ENCODE measurements around the gene DNAJC2. TPM values are rescaled to one million over a fixed set of nuclear protein-coding genes. Genes with fewer than 3 reads are reported as not detected.
A peak's percentile ranks its signal among the peaks of the same experiment; 100 is the strongest.

Gene DNAJC2
- polyA plus RNA-seq, 2 donors: 15.6 to 18.5 TPM

- no peaks in the 10 kb centered on the region for H3K27me3 ChIP-seq (ENCODE audit: control insufficient read depth in 1 of 2, insufficient read depth in 2 of 2, low read length in 2 of 2)
- no peak overlapping the region for H3K27ac ChIP-seq (ENCODE audit: low read depth in 2 of 2, low read length in 1 of 2)
- no peaks in the 10 kb centered on the region for H3K36me3 ChIP-seq (ENCODE audit: control insufficient read depth in 2 of 2, insufficient read depth in 2 of 2, low read length in 1 of 2)
- H3K9me3 ChIP-seq (ENCODE audit: control insufficient read depth in 2 of 2, insufficient read depth in 1 of 2, low read depth in 1 of 2, low read length in 1 of 2): no peaks in the 10 kb centered on the region
- WGBS, 2 donors: 67 to 75% methylated on average over 5 of the region's 5 CpGs
- no peak overlapping the region for H3K4me3 ChIP-seq (ENCODE audit: low read depth in 1 of 2, low read length in 2 of 2)
- no peaks in the 10 kb centered on the region for H3K4me1 ChIP-seq (ENCODE audit: control insufficient read depth in 2 of 2, insufficient read depth in 2 of 2, low read length in 1 of 2)
These were observed 36.0 kb upstream of the DNAJC2 start for GRCh38 chr7:103380395-103381191.

DNA sequence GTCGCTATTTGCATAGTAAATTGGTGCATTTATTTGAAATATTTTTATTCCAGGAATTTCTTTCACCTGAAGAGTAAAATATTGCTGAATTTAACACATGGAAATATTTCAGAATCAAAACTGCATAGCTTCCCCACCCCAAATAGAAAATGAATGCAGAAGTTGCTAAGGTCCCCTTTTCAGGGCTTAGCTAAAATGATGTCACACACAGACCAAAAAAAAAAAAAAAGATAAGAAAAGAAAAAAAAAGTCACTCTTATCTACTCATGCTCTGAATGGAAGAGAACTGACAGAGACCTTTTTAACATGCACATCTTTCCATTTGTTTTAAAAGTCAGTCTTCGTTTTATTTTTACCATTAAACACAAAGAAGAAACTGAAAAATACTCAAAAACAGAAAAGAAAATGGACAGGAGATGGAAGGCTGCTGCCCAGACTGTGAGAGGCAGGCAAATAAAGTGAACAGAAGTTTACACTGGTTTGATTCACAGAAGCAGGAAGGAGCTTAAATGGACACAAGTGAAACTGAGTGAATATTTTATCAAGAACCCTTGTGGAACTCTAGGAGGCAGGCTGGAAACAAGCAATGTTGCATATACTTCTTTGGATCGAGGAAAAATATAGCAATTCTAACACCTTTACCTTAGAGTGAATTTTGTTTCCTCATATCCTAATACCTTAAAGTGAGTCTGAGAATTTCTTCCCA lies 34.9 kb upstream of the DNAJC2 start:
- Histone ChIP-seq H3K27me3 (ENCODE audit: control insufficient read depth in 1 of 2, insufficient read depth in 2 of 2, low read length in 2 of 2) (no peaks in the 10 kb centered on the region), H3K9me3 (ENCODE audit: control insufficient read depth in 2 of 2, insufficient read depth in 1 of 2, low read depth in 1 of 2, low read length in 1 of 2) (no peaks in the 10 kb centered on the region), H3K4me1 (ENCODE audit: control insufficient read depth in 2 of 2, insufficient read depth in 2 of 2, low read length in 1 of 2) (no peaks in the 10 kb centered on the region), H3K27ac (ENCODE audit: low read depth in 2 of 2, low read length in 1 of 2) (no peak overlapping the region), H3K36me3 (ENCODE audit: control insufficient read depth in 2 of 2, insufficient read depth in 2 of 2, low read length in 1 of 2) (no peaks in the 10 kb centered on the region), H3K4me3 (ENCODE audit: low read depth in 1 of 2, low read length in 2 of 2) (no peak overlapping the region)
- WGBS, 2 donors: 61 to 75% methylated on average over 3 of the region's 3 CpGs

DNA sequence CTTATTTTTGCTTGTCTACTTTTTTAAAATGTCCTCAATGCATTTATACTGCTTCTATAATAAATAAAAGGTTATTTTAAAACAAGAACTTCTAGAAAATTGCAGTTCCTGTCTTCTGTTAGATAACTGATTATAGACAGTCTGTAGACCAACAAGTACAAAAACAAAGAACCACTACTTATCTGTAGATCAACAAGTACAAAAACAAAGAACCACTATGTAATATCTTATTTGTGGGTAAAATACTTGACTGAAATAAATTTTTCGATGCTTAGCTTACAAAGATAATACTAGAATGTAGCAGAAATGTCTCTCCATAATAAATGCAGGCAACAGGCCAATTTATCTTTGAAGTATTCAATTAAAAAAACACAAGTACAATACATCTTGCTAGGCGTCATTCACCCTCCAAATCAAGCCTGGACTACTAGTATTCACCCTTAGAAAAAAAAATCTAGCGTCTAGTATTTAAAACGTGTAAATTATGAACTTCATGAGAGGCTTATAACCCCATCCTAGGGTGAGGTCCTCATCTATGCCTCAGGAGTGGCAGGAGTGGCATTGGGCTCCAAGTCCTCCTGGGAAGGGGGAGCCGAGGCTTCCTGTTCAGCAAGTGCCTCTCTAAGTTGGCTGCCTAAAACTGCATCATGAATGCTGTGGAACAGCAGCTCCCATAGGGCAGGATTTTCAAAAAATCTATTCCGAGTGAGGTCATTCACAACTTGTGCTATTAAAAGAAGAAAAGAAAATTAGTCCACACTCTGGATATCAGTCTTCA lies 29.5 kb upstream of the DNAJC2 start:
- 55 to 57% methylated on average over 6 of the region's 6 CpGs for WGBS, 2 donors
- no peak overlapping the region for H3K27ac ChIP-seq (ENCODE audit: low read depth in 2 of 2, low read length in 1 of 2)
- no peaks in the 10 kb centered on the region for H3K9me3 ChIP-seq (ENCODE audit: control insufficient read depth in 2 of 2, insufficient read depth in 1 of 2, low read depth in 1 of 2, low read length in 1 of 2)
- no peaks in the 10 kb centered on the region for H3K27me3 ChIP-seq (ENCODE audit: control insufficient read depth in 1 of 2, insufficient read depth in 2 of 2, low read length in 2 of 2)
- H3K4me1 ChIP-seq (ENCODE audit: control insufficient read depth in 2 of 2, insufficient read depth in 2 of 2, low read length in 1 of 2): no peaks in the 10 kb centered on the region
- no peak overlapping the region for H3K4me3 ChIP-seq (ENCODE audit: low read depth in 1 of 2, low read length in 2 of 2)
- no peaks in the 10 kb centered on the region for H3K36me3 ChIP-seq (ENCODE audit: control insufficient read depth in 2 of 2, insufficient read depth in 2 of 2, low read length in 1 of 2)

DNA sequence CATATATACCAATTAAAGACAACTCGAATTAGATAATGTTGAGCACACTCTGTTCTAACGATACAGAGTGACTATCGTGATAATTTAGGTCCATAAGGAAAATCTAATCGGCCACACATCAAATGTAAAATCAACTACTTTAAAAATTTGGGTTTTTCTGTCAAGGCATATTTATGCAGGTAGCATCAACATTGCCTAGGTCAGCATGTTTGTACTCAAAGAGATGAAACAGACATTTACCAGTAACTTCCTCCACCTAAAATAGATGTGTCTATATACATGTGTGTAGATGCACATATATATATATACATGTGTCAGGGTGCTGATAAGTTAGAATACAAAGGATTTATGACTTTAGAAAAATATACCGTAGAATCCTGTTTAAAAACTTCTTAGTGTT lies 24.9 kb upstream of the DNAJC2 start:
- H3K27me3 ChIP-seq (ENCODE audit: control insufficient read depth in 1 of 2, insufficient read depth in 2 of 2, low read length in 2 of 2): no peaks in the 10 kb centered on the region
- H3K9me3 ChIP-seq (ENCODE audit: control insufficient read depth in 2 of 2, insufficient read depth in 1 of 2, low read depth in 1 of 2, low read length in 1 of 2): no peaks in the 10 kb centered on the region
- peaks cover 6 to 12% of the 10 kb centered on the region in 2 donors for H3K36me3 ChIP-seq (ENCODE audit: control insufficient read depth in 2 of 2, insufficient read depth in 2 of 2, low read length in 1 of 2)
- WGBS, 2 donors: 95% methylated on average over 5 of the region's 5 CpGs
- no peak overlapping the region for H3K4me3 ChIP-seq (ENCODE audit: low read depth in 1 of 2, low read length in 2 of 2)
- no peak overlapping the region for H3K27ac ChIP-seq (ENCODE audit: low read depth in 2 of 2, low read length in 1 of 2)
- H3K4me1 ChIP-seq (ENCODE audit: control insufficient read depth in 2 of 2, insufficient read depth in 2 of 2, low read length in 1 of 2): no peaks in the 10 kb centered on the region

GRCh38 chr7:103349805-103350204 lies 5.2 kb upstream of the DNAJC2 start:
- H3K36me3 ChIP-seq (ENCODE audit: control insufficient read depth in 2 of 2, insufficient read depth in 2 of 2, low read length in 1 of 2): peaks cover 0 to 5% of the 10 kb centered on the region in 2 donors
- no peak overlapping the region for H3K27ac ChIP-seq (ENCODE audit: low read depth in 2 of 2, low read length in 1 of 2)
- no peaks in the 10 kb centered on the region for H3K27me3 ChIP-seq (ENCODE audit: control insufficient read depth in 1 of 2, insufficient read depth in 2 of 2, low read length in 2 of 2)
- WGBS, 2 donors: 49 to 57% methylated on average over 1 of the region's 1 CpG
- H3K4me3 ChIP-seq (ENCODE audit: low read depth in 1 of 2, low read length in 2 of 2): no peak overlapping the region
- peaks cover 0 to 3% of the 10 kb centered on the region in 2 donors for H3K4me1 ChIP-seq (ENCODE audit: control insufficient read depth in 2 of 2, insufficient read depth in 2 of 2, low read length in 1 of 2)
- no peaks in the 10 kb centered on the region for H3K9me3 ChIP-seq (ENCODE audit: control insufficient read depth in 2 of 2, insufficient read depth in 1 of 2, low read depth in 1 of 2, low read length in 1 of 2)

DNA sequence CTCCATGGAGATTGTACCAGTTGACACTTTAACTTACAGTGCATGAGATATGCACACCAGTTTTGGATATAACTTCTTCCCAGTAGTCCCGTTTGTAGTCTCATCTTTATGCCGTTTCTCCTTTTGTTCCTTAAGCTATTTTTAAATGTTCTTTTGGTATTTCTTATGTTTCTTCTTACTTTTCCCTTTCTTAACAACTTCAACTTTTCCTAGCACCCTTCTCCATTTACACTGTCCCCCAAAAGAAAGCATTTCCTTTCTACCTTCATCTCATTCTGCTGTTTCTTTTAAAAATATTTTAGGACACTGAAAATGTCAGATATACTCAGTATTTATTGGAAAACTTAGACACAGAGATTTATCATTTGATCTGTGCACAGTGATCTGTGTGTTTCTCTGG lies 4.4 kb upstream of the DNAJC2 start:
- no peaks in the 10 kb centered on the region for H3K9me3 ChIP-seq (ENCODE audit: control insufficient read depth in 2 of 2, insufficient read depth in 1 of 2, low read depth in 1 of 2, low read length in 1 of 2)
- peaks cover 0 to 2% of the 10 kb centered on the region in 2 donors for H3K36me3 ChIP-seq (ENCODE audit: control insufficient read depth in 2 of 2, insufficient read depth in 2 of 2, low read length in 1 of 2)
- 24 to 29% methylated on average over 2 of the region's 2 CpGs for WGBS, 2 donors
- H3K27ac ChIP-seq (ENCODE audit: low read depth in 2 of 2, low read length in 1 of 2): no peak overlapping the region
- H3K27me3 ChIP-seq (ENCODE audit: control insufficient read depth in 1 of 2, insufficient read depth in 2 of 2, low read length in 2 of 2): no peaks in the 10 kb centered on the region
- H3K4me1 ChIP-seq (ENCODE audit: control insufficient read depth in 2 of 2, insufficient read depth in 2 of 2, low read length in 1 of 2): peaks cover 0 to 3% of the 10 kb centered on the region in 2 donors
- H3K4me3 ChIP-seq (ENCODE audit: low read depth in 1 of 2, low read length in 2 of 2): peak overlapping the region in 1 of 2 donors; percentile 95

DNA sequence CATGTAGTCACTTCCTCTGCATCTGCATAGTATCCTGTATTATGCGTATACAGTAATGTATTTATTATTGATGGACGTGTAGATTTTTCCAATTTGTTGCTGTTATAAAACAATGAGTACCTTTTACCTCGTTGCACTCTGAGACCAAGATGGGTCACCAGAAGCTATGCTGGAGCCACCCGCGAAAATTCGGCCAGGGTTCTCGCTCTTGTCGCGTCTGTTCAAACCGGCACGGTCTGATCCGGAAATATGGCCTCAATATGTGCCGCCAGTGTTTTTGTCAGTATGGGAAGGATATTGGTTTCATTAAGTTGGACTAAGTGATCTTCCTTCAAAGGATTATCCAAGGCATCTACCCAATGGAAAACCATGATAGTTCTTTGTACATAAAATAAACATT lies 3.9 kb upstream of the DNAJC2 start:
- no peaks in the 10 kb centered on the region for H3K9me3 ChIP-seq (ENCODE audit: control insufficient read depth in 2 of 2, insufficient read depth in 1 of 2, low read depth in 1 of 2, low read length in 1 of 2)
- H3K27ac ChIP-seq (ENCODE audit: low read depth in 2 of 2, low read length in 1 of 2): peak overlapping the region in 1 of 2 donors; percentile 3
- H3K36me3 ChIP-seq (ENCODE audit: control insufficient read depth in 2 of 2, insufficient read depth in 2 of 2, low read length in 1 of 2): peaks cover 0 to 2% of the 10 kb centered on the region in 2 donors
- H3K4me1 ChIP-seq (ENCODE audit: control insufficient read depth in 2 of 2, insufficient read depth in 2 of 2, low read length in 1 of 2): peaks cover 0 to 3% of the 10 kb centered on the region in 2 donors
- 10 to 21% methylated on average over 13 of the region's 13 CpGs for WGBS, 2 donors
- no peaks in the 10 kb centered on the region for H3K27me3 ChIP-seq (ENCODE audit: control insufficient read depth in 1 of 2, insufficient read depth in 2 of 2, low read length in 2 of 2)
- peak overlapping the region; percentile 16 to 95 for H3K4me3 ChIP-seq (ENCODE audit: low read depth in 1 of 2, low read length in 2 of 2)

- Histone ChIP-seq H3K4me3 (ENCODE audit: low read depth in 1 of 2, low read length in 2 of 2) (peak within 1 kb of the TSS; percentile 79 to 95), H3K4me1 (ENCODE audit: control insufficient read depth in 2 of 2, insufficient read depth in 2 of 2, low read length in 1 of 2) (peaks cover 0 to 3% of the 10 kb centered on the region in 2 donors), H3K9me3 (ENCODE audit: control insufficient read depth in 2 of 2, insufficient read depth in 1 of 2, low read depth in 1 of 2, low read length in 1 of 2) (no peaks in the 10 kb centered on the region), H3K27ac (ENCODE audit: low read depth in 2 of 2, low read length in 1 of 2) (peak within 1 kb of the TSS; percentile 84 to 94), H3K27me3 (ENCODE audit: control insufficient read depth in 1 of 2, insufficient read depth in 2 of 2, low read length in 2 of 2) (no peaks in the 10 kb centered on the region), H3K36me3 (ENCODE audit: control insufficient read depth in 2 of 2, insufficient read depth in 2 of 2, low read length in 1 of 2) (peaks cover 0 to 2% of the 10 kb centered on the region in 2 donors)
- 0 to 1% methylated on average over 25 of the region's 25 CpGs for WGBS, 2 donors
These were observed 3.1 kb upstream of the DNAJC2 start, which contains the start of gene PSMC2 for GRCh38 chr7:103347507-103348267. PSMC2 (plus strand) TSS chr7:103347643; CDS start chr7:103347712, 69 bp downstream.

DNA sequence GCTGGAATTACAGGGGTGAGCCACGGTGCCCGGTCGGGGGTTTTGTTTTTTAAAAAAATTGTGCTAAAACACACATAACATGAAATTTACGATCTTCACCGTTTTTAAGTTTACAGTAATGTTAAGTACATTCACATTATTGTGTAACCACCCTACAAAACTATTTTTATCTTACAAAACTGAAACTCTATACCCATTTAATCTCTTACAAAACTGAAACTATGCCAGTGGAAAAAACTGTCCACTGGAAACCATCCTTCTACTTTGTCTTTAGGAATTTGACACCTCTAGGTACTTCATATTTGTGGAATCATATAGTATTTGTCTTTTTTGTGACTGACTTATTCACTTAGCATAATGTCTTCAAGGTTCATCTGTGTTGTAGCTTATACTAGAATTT lies 1.8 kb upstream of the DNAJC2 start:
- Histone ChIP-seq H3K4me1 (ENCODE audit: control insufficient read depth in 2 of 2, insufficient read depth in 2 of 2, low read length in 1 of 2) (peaks cover 0 to 3% of the 10 kb centered on the region in 2 donors), H3K9me3 (ENCODE audit: control insufficient read depth in 2 of 2, insufficient read depth in 1 of 2, low read depth in 1 of 2, low read length in 1 of 2) (no peaks in the 10 kb centered on the region), H3K27ac (ENCODE audit: low read depth in 2 of 2, low read length in 1 of 2) (no peak overlapping the region), H3K36me3 (ENCODE audit: control insufficient read depth in 2 of 2, insufficient read depth in 2 of 2, low read length in 1 of 2) (no peaks in the 10 kb centered on the region), H3K4me3 (ENCODE audit: low read depth in 1 of 2, low read length in 2 of 2) (no peak overlapping the region), H3K27me3 (ENCODE audit: control insufficient read depth in 1 of 2, insufficient read depth in 2 of 2, low read length in 2 of 2) (no peaks in the 10 kb centered on the region)
- 95% methylated on average over 5 of the region's 5 CpGs for WGBS, 2 donors

Measured in esophagus (tissue), 2 donors.